Neural cell (in vitro differentiated cells): ENCODE results near the gene FERMT2.

Experiments used
- EZH2 ChIP-seq: fragments of 200-600, 300-800 bp; shearing (Covaris generic), sonication (generic); IDR thresholded peaks from 2 replicates; pipeline ENCODE4 v1.6.1; 2014; ENCODE audit warnings: antibody characterized with exemption, low read length, borderline replicate concordance, mild to moderate bottlenecking; ENCODE audit not compliant: insufficient read depth, poor library complexity, severe bottlenecking
- RAD21 ChIP-seq: fragments of 450-650 bp; conservative IDR thresholded peaks from 2 replicates; pipeline ENCODE4 v1.6.1; 2014; ENCODE audit warnings: antibody characterized with exemption, mild to moderate bottlenecking, moderate library complexity
- TAF1 ChIP-seq: IDR thresholded peaks from 2 replicates; pipeline ENCODE4 v1.6.1; 2012; ENCODE audit warnings: low read depth
- TF ChIP-seq, protein P1 (sequence below): fragments of 450-650 bp; IDR thresholded peaks from 2 replicates; pipeline ENCODE4 v1.5.1; 2014; ENCODE audit warnings: antibody characterized with exemption, mild to moderate bottlenecking, moderate library complexity; ENCODE audit not compliant: poor library complexity, severe bottlenecking

DNA sequence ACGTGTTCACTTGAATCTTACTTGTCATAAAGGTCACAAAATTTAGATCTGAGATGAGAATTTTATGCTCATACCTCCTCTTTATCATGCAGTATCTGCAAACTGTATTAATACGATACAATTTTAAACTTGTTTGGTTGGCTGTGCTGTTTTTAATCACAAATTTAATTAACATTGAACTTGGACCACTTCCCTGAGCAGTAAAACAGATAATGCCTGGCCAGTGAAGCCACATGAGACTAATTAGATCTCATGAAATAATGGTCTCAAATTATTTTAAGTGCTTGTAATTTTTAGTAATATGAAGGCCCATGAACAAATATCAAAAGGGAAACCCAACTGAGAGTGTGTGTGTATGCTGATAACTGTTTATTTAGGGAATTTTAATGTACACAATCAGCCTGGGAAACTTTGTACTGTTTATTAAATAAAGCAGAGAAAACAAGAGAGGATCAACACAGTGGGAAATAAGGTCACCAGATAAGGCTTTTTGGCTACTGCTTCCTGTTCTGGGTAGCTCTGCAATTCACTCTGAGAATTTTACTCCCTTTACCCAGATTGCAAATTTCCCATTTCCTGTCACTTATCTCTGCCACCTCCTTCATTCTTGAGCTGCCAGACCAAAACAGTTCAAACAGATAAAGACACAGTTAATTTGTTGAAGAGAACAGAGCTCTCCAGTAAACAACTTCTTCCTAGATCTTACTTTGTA lies 97.9 kb downstream of the FERMT2 start:
- TF ChIP-seq, protein P1, sequence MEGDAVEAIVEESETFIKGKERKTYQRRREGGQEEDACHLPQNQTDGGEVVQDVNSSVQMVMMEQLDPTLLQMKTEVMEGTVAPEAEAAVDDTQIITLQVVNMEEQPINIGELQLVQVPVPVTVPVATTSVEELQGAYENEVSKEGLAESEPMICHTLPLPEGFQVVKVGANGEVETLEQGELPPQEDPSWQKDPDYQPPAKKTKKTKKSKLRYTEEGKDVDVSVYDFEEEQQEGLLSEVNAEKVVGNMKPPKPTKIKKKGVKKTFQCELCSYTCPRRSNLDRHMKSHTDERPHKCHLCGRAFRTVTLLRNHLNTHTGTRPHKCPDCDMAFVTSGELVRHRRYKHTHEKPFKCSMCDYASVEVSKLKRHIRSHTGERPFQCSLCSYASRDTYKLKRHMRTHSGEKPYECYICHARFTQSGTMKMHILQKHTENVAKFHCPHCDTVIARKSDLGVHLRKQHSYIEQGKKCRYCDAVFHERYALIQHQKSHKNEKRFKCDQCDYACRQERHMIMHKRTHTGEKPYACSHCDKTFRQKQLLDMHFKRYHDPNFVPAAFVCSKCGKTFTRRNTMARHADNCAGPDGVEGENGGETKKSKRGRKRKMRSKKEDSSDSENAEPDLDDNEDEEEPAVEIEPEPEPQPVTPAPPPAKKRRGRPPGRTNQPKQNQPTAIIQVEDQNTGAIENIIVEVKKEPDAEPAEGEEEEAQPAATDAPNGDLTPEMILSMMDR = no peak
- no peak for TF ChIP-seq TAF1
- TF ChIP-seq EZH2 = no peak
- no peak for TF ChIP-seq RAD21
